Activated naive CD8-positive, alpha-beta T cell treated with anti-CD3 and anti-CD28 coated beads, Interleukin-2, amount 10 ng/mL, durations not matched to agents 7 days and 5 days (primary cell): ENCODE measurements around the gene MEF2A. TPM values are rescaled to one million over a fixed set of nuclear protein-coding genes. Genes with fewer than 3 reads are reported as not detected.

Source experiments
- ATAC-seq: fragments of 150-1000 bp; cut with Tn5 transposase; one replicate; pipeline ENCODE4 v1.10.0; 2021; ENCODE audit warnings: low read depth, moderate library complexity
- POLR2A ChIA-PET: fragments of 350-600 bp; sonication (Branson Sonifier 250); formaldehyde crosslinking; loops from one replicate; lab custom pipeline; 2021; ENCODE audit warnings: antibody characterized with exemption; lab: Charles Lee
- DNase-seq: peaks from one replicate; pipeline ENCODE4 v3.0.0; 2021
- H3K27ac Mint-ChIP-seq: one replicate; pipeline ENCODE4 v1.8.0; 2022; ENCODE audit warnings: mild to moderate bottlenecking, mixed read lengths
- H3K27me3 Mint-ChIP-seq: one replicate; pipeline ENCODE4 v1.8.0; 2022; ENCODE audit warnings: mild to moderate bottlenecking, moderate library complexity, mixed read lengths
- H3K36me3 Mint-ChIP-seq: one replicate; pipeline ENCODE4 v1.8.0; 2021; ENCODE audit warnings: mild to moderate bottlenecking, mixed read lengths
- H3K4me1 Mint-ChIP-seq: one replicate; pipeline ENCODE4 v1.8.0; 2021; ENCODE audit warnings: mixed read lengths
- H3K4me3 Mint-ChIP-seq: one replicate; pipeline ENCODE4 v1.8.0; 2022; ENCODE audit warnings: mild to moderate bottlenecking, moderate library complexity, mixed read lengths
- H3K9me3 Mint-ChIP-seq: one replicate; pipeline ENCODE4 v1.8.0; 2021; ENCODE audit warnings: mixed read lengths
- total RNA-seq, 2 experiments: library from RNA; stranded (reverse); gene quantifications; one replicate each; pipeline ENCODE4 v1.2.3, GENCODE V29; 2021

Gene MEF2A
- total RNA-seq, 2 experiments from 2014 or later, result 29.0 to 31.8 TPM

DNA sequence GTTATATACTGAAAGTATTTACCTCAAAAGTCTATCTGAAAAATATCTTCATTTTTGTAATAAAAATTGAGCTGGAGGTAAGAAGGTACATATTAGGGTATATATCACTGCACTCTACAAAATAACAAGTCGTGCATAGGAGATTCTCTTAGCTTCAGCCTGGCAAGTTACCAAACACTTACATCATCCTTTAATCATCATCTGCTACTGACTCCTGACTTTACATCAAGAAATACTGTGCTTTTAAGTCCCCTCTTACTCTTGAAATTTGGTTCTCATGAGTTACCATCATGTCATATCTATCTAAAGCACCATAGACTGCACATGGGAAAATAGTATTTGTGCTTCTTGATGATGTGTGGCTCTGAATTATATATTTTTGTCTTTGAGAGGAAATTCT lies 116.7 kb downstream of the MEF2A start:
- POLR2A ChIA-PET, result interaction anchor here (1.2 kb wide), 2 partner anchors 51 to 115 kb away, joined by 3 read pairs; no protein-coding TSS in a partner anchor
- Mint-ChIP-seq H3K27ac (peak overlapping the region; percentile 47), H3K4me1 (peaks cover 17% of the 10 kb centered on the region), H3K9me3 (peaks cover 20% of the 10 kb centered on the region), H3K36me3 (peaks cover 55% of the 10 kb centered on the region), H3K27me3 (no peaks in the 10 kb centered on the region), H3K4me3 (no peak overlapping the region)
- no peak for ATAC-seq
- DNase-seq, result no peak

GRCh38 chr15:99683000-99683670 lies 117.4 kb downstream of the MEF2A start:
- DNase-seq (no peak), ATAC-seq (peak; percentile 98)
- peaks cover 15% of the 10 kb centered on the region for H3K4me1 Mint-ChIP-seq
- peak overlapping the region; percentile 87 for H3K27ac Mint-ChIP-seq
- H3K9me3 Mint-ChIP-seq, result peaks cover 20% of the 10 kb centered on the region
- peaks cover 56% of the 10 kb centered on the region for H3K36me3 Mint-ChIP-seq
- H3K4me3 Mint-ChIP-seq, result peak overlapping the region; percentile 34
- H3K27me3 Mint-ChIP-seq, result no peaks in the 10 kb centered on the region
- POLR2A ChIA-PET, result interaction anchor here (0.6 to 1.2 kb wide), 3 partner anchors 18 to 116 kb away, joined by 3 to 5 read pairs (median 3); no protein-coding TSS in a partner anchor

DNA sequence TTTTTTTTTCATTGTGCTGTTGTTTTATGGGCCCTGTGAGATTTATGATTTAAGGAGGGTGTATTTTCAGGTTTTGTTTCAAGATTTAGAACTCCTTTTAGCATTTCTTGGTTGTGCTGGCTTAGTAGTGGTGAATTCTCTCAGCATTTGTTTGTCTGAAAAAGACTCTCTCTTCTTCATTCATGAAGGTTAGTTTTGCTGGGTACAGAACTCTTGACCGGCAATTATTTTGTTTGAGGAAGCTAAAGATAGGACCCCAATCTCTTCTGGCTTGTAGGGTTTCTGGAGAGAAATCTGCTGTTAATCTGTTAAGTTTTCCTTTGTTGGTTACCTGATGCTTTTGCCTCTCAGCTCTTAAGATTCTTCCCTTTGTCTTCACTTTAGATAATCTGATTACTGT lies 120.5 kb downstream of the MEF2A start:
- Mint-ChIP-seq H3K27ac (no peak overlapping the region), H3K4me1 (peaks cover 18% of the 10 kb centered on the region), H3K27me3 (no peaks in the 10 kb centered on the region), H3K9me3 (peaks cover 20% of the 10 kb centered on the region), H3K4me3 (no peak overlapping the region), H3K36me3 (peaks cover 55% of the 10 kb centered on the region)
- ATAC-seq (no peak), DNase-seq (no peak)
- POLR2A ChIA-PET, result interaction anchor here (1.3 kb wide), 1 partner anchor 18 kb away, joined by 3 read pairs; no protein-coding TSS in a partner anchor

GRCh38 chr15:99692825-99693224 lies 127.0 kb downstream of the MEF2A start:
- no peak overlapping the region for H3K4me3 Mint-ChIP-seq
- H3K9me3 Mint-ChIP-seq, result no peaks in the 10 kb centered on the region
- peaks cover 41% of the 10 kb centered on the region for H3K36me3 Mint-ChIP-seq
- no peaks in the 10 kb centered on the region for H3K27me3 Mint-ChIP-seq
- no peak for ATAC-seq
- DNase-seq, result no peak
- peaks cover 3% of the 10 kb centered on the region for H3K4me1 Mint-ChIP-seq
- POLR2A ChIA-PET, result interaction anchor here (0.7 kb wide), 1 partner anchor 15 kb away, joined by 3 read pairs; no protein-coding TSS in a partner anchor
- H3K27ac Mint-ChIP-seq, result no peak overlapping the region

DNA sequence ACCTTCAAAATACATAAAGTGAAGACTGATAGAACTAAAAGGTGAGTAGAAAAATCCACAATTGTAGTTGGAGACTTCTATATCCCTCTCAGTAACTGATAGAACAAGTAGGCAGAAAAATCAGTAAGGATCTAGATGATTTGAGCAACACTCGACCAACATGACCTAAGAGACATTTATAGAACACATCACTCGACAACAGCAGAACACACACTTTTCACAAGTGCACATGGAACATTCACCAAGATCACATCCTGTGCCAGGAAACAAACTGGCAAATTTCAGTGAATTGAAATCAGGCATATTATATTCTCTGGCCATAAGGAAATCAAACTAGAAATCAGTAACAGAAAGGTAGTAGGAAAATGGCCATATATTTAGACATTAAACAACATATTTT lies 130.3 kb downstream of the MEF2A start:
- DNase-seq, result no peak
- H3K9me3 Mint-ChIP-seq, result no peaks in the 10 kb centered on the region
- no peak overlapping the region for H3K27ac Mint-ChIP-seq

DNA sequence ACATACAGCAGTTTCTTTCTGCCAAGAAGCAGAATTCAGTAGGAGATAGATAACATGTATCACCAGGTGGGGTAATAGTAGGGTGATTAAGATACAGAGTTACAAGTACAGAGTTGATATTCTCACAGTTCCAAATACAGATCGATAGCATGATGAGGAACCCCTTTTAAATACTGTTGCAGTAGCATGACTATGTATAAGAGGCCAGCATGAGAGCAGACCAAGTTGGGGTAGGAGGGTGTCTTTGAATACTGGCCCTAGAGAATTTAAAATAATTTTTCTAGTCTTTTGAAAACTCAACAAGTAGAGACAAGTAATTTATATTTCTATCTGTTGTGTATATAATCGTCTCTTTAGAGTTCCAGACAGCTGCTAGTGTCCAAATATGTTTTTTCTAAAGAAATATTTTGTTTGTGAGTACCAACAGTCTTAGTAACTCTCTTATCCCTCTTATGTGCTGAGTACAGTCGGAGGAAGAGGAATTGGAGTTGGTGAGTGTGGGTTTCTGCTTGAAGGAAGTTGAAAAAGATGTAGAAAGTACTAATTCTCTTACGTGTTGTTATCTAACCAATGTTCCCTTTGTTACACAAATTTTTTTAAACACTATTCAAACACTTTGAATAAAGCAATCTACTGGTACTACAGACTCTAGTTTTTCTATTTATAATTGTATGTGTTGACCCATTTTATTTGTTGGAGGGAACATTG lies 137.3 kb downstream of the MEF2A start:
- Mint-ChIP-seq H3K36me3 (peaks cover 5% of the 10 kb centered on the region), H3K27ac (peak overlapping the region; percentile 43), H3K4me3 (no peak overlapping the region), H3K27me3 (no peaks in the 10 kb centered on the region), H3K4me1 (peaks cover 33% of the 10 kb centered on the region), H3K9me3 (no peaks in the 10 kb centered on the region)
- DNase-seq (no peak), ATAC-seq (no peak)
- POLR2A ChIA-PET, result no interaction called here

More for the DNA sequence above, 130.3 kb downstream of the MEF2A start:
- ATAC-seq, result no peak
- no peak overlapping the region for H3K4me3 Mint-ChIP-seq
- no peaks in the 10 kb centered on the region for H3K27me3 Mint-ChIP-seq
- H3K4me1 Mint-ChIP-seq, result no peaks in the 10 kb centered on the region
- peaks cover 28% of the 10 kb centered on the region for H3K36me3 Mint-ChIP-seq
- POLR2A ChIA-PET, result interaction anchor here (0.7 kb wide), 1 partner anchor 252 kb away, joined by 3 read pairs; no protein-coding TSS in a partner anchor

DNA sequence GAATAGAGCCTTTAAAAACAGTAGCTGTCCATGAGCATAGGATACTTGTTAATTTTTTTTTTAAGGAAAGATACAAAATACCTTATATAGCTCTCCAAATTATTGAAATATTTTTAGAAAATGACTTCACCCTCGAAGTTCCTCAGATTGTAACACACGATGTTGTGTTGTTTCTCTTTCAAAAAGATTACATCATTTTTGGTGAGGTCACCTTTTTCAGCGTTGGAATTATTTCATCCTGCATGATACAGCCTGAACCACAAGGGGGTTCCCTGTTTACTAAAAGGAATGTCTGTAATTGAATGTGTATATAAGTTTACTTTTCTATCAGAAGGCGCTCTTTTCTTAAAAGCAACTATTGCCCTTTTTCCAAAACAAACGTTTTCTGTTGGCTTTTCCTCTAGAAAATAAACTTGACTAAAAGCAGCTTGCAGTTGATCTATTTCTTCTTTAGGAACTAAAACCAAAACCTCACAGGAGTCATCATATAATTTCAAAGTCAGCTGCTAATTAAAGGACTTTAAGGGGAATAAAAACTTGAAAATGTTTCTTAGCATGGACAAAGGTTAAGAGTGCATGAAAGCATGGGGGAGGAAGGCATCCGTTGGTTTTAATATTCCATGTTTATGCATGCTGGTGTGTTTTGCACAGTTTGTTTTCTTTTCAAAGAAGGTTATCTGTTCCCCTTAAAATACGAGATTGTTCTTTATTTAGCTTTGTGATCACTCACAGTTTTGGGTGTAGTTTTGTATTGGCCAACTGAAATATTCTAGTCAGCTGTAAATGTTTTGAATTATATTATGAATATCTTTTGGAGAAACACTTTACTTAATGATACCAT lies 138.0 kb downstream of the MEF2A start:
- POLR2A ChIA-PET, result interaction anchor here (0.9 to 1.5 kb wide), 3 partner anchors 17 to 279 kb away, joined by 3 to 9 read pairs (median 3); partner anchors contain the start of gene MEF2A
- peaks cover 38% of the 10 kb centered on the region for H3K4me1 Mint-ChIP-seq
- ATAC-seq, result no peak

GRCh38 chr15:99704444-99704838 lies 138.7 kb downstream of the MEF2A start:
- ATAC-seq, result peak; percentile 67
- no peak for DNase-seq
- Mint-ChIP-seq H3K36me3 (peaks cover 4% of the 10 kb centered on the region), H3K4me1 (peaks cover 38% of the 10 kb centered on the region), H3K9me3 (no peaks in the 10 kb centered on the region), H3K4me3 (no peak overlapping the region), H3K27me3 (no peaks in the 10 kb centered on the region), H3K27ac (no peak overlapping the region)
- POLR2A ChIA-PET, result interaction anchor here (0.9 to 1.5 kb wide), 3 partner anchors 18 to 280 kb away, joined by 3 to 9 read pairs (median 3); partner anchors contain the start of gene MEF2A

More for the DNA sequence above, 138.0 kb downstream of the MEF2A start:
- Mint-ChIP-seq H3K9me3 (no peaks in the 10 kb centered on the region), H3K27ac (no peak overlapping the region), H3K36me3 (peaks cover 8% of the 10 kb centered on the region), H3K4me3 (no peak overlapping the region), H3K27me3 (no peaks in the 10 kb centered on the region)
- DNase-seq, result no peak

GRCh38 chr15:99706557-99707303 lies 140.9 kb downstream of the MEF2A start:
- DNase-seq (no peak), ATAC-seq (peak; percentile 64)
- no peaks in the 10 kb centered on the region for H3K27me3 Mint-ChIP-seq
- peaks cover 38% of the 10 kb centered on the region for H3K4me1 Mint-ChIP-seq
- no peaks in the 10 kb centered on the region for H3K9me3 Mint-ChIP-seq
- POLR2A ChIA-PET, result interaction anchor here (0.6 to 1.5 kb wide), 2 partner anchors 27 to 140 kb away, joined by 3 to 4 read pairs; partner anchors contain the start of gene LYSMD4
- peak overlapping the region; percentile 64 for H3K4me3 Mint-ChIP-seq
- peaks cover 12% of the 10 kb centered on the region for H3K36me3 Mint-ChIP-seq
- H3K27ac Mint-ChIP-seq, result peak overlapping the region; percentile 55

DNA sequence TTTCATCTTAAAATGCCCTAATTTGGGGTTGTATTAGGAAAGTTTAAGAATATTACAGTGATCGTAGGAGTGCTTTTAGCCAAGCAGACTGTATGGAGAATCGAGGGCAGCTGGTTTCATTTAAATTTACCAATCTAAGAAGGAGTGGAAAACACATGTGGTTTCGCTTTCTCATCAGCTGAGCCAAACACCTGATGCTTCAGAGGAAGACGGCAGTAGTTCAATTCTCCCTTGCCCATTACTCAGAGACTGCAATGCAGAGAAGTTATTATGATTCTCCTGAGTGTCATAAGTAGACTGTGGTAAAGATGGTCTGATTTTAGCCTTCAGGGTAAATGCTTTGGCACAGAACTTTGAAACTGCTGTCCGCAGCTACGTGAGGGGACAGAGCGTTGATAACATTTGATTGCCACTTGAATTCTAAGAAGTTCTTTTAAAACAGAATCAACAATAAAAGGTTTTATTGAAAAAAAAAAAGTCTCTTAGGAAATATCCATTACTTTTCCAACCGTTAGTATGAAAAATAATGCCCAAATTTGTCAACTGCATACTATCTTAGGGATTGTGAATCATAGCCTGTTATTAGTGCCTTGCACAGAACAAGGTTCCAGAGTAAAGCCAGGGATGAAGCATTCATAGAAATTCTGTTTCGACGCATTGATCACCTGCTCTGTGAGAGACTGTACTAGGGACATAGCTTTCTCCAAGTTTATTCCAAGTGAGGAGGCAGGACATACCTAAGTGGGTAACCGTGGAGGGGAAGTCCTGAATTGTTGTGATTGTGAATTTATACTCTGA lies 141.9 kb downstream of the MEF2A start:
- DNase-seq (no peak), ATAC-seq (peak; percentile 61)
- Mint-ChIP-seq H3K36me3 (peaks cover 18% of the 10 kb centered on the region), H3K4me3 (peak overlapping the region; percentile 64), H3K27ac (peak overlapping the region; percentile 55), H3K27me3 (no peaks in the 10 kb centered on the region), H3K9me3 (no peaks in the 10 kb centered on the region), H3K4me1 (peaks cover 44% of the 10 kb centered on the region)
- POLR2A ChIA-PET, result interaction anchor here (0.6 to 1.5 kb wide), 3 partner anchors 15 to 141 kb away, joined by 3 to 4 read pairs (median 3); partner anchors contain the start of gene LYSMD4

DNA sequence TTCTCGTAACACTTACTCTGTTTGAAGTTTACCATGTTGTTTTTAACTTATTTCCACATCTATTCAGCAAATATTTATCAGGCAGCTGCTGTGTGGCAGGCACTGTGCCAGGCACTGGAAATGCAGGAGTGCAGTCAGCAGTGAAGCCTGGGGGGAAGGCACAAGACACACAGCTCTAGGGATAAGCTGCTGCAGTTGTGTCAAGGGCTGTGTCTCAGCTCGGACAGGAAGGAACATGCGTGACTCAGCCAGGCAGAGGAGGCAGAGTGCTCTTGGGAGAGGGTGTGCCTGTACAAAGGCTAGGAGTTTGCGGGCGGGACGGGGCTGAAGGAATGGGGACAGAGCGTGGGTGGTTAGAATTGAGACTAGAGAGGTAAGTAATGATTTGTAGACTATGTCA lies 142.8 kb downstream of the MEF2A start:
- POLR2A ChIA-PET, result no interaction called here
- H3K27ac Mint-ChIP-seq, result no peak overlapping the region
- peaks cover 18% of the 10 kb centered on the region for H3K36me3 Mint-ChIP-seq
- H3K9me3 Mint-ChIP-seq, result no peaks in the 10 kb centered on the region
- no peak for DNase-seq
- no peak overlapping the region for H3K4me3 Mint-ChIP-seq
- peaks cover 37% of the 10 kb centered on the region for H3K4me1 Mint-ChIP-seq
- ATAC-seq, result no peak
- H3K27me3 Mint-ChIP-seq, result no peaks in the 10 kb centered on the region
